ENCODE measurements around the gene TTC28.

GRCh38 chr22:28648792-28649191 lies 30.8 kb downstream of the TTC28 start:
- TF ChIP-seq CTCF (IDR thresholded peaks at IDR 0.05; ENCODE audit: low read depth, low read length), result no peak
- TF ChIP-seq MAX (IDR thresholded peaks at IDR 0.05; ENCODE audit: low read depth, low read length), result no peak
- no peak for TF ChIP-seq MYC (IDR thresholded peaks at IDR 0.05; ENCODE audit: low read depth, low read length)

Measured in NB4 (cell line).